Testis (tissue), 3 donors: Measurements from ENCODE around the gene PSTPIP1. TPM values are rescaled to one million over a fixed set of nuclear protein-coding genes. Genes with fewer than 3 reads are reported as not detected.

Source experiments
- DNase-seq: peaks from one replicate; pipeline ENCODE4 v3.0.0-alpha.2; 2019
- H3K27ac ChIP-seq, 2 donors: fragments of 200-600 bp; sonication (generic); one replicate each; pipeline ENCODE4 v1.5.1; 2019
- H3K27me3 ChIP-seq: fragments of 200-600 bp; sonication (generic); one replicate; pipeline ENCODE4 v1.5.1; 2019
- H3K36me3 ChIP-seq: fragments of 200-600 bp; sonication (generic); one replicate; pipeline ENCODE4 v1.5.1; 2017; ENCODE audit warnings: low read depth; ENCODE audit errors: missing control alignments
- H3K4me1 ChIP-seq: fragments of 200-600 bp; sonication (generic); one replicate; pipeline ENCODE4 v1.5.1; 2019
- H3K4me3 ChIP-seq, 2 donors: fragments of 200-600 bp; sonication (generic); one replicate each; pipeline ENCODE4 v1.5.1; 2017 to 2019
- H3K9me3 ChIP-seq: fragments of 200-600 bp; sonication (generic); one replicate; pipeline ENCODE4 v1.5.1; 2017
- POLR2A ChIP-seq: fragments of 450-650 bp; IDR thresholded peaks from one replicate; pipeline ENCODE4 v1.6.1; 2017; ENCODE audit warnings: antibody characterized with exemption, mild to moderate bottlenecking, moderate library complexity
- WGBS, 2 donors: methylation state at CpG; one replicate each; pipeline ENCODE4 v1.1.5; 2018; 5-methylcytosine and 5-hydroxymethylcytosine counted together
- intact Hi-C: fragments of 100-400 bp; cut with DNase I; formaldehyde crosslinking; loops from one replicate; pipeline ENCODE4 v1.15.1; 2023; ENCODE audit warnings: low total_unique reads
- polyA plus RNA-seq: library from polyadenylated mRNA; stranded (reverse); fragments of 350-450 nt; fragmentation: Illumina TruSeq; extraction: RNeasy Lipid Tissue Mini Kit (QIAGEN cat#74804); gene quantifications from one replicate; pipeline ENCODE4 v1.2.3, GENCODE V29; 2014; ENCODE audit warnings: low read depth, low replicate concordance; ENCODE audit not compliant: insufficient read depth
- total RNA-seq, 2 donors: library from RNA; depleted of rRNA; stranded (reverse); fragments of >200 nt; gene quantifications; one replicate each; pipeline ENCODE4 v1.2.3, GENCODE V29; 2016
- TF ChIP-seq, protein P1 (sequence below), 3 experiments: fragments of 450-650 bp in 2 of 3; fragments of 200-600 bp in 1 of 3; sonication (generic) in 1 of 3; IDR thresholded peaks; one replicate each; pipeline ENCODE4 v1.5.1; 2016 to 2019; ENCODE audit warnings: antibody characterized with exemption in 3 of 3, mild to moderate bottlenecking in 2 of 3, moderate library complexity in 1 of 3

PSTPIP1 gene
- total and polyA plus RNA-seq, 3 donors from 2014 or later: 5.0 to 8.6 (median 7.9) TPM

DNA sequence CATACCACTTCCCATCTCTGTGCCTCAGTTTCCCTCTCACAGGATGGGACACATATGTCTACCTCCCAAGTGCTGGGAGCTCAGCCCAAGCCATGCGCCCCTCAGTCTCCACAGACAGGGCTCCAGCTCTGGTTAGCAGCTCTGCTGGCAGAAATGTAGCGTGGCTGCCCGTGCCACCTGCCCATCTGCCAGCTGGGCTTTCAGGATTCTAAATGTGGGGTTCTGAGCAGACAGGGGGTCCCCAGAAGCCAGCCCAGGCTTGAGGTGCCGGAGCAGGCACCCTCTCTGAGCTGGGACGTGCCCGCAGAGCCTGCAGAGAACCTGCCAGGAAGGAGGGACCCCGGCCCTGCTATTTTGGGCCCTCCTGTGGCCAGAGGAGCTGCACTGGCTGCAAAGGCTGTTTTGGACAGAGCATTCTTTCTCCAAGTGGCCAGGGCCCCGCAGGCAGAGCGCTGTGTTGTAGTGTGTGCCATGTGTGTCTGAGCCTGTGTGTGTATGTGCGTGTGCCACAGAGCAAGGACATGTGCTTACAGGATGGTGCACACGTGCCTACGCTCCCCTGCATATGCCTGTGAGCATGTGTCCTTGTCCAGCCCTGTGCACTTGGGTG, 31.7 kb downstream of the PSTPIP1 start:
- H3K9me3 ChIP-seq: no peaks in the 10 kb centered on the region
- H3K27me3 ChIP-seq: no peaks in the 10 kb centered on the region
- DNase-seq: no peak
- no peak overlapping the region for H3K27ac ChIP-seq
- H3K4me1 ChIP-seq: peaks cover 12% of the 10 kb centered on the region
- no peak for TF ChIP-seq POLR2A
- TF ChIP-seq, protein P1, sequence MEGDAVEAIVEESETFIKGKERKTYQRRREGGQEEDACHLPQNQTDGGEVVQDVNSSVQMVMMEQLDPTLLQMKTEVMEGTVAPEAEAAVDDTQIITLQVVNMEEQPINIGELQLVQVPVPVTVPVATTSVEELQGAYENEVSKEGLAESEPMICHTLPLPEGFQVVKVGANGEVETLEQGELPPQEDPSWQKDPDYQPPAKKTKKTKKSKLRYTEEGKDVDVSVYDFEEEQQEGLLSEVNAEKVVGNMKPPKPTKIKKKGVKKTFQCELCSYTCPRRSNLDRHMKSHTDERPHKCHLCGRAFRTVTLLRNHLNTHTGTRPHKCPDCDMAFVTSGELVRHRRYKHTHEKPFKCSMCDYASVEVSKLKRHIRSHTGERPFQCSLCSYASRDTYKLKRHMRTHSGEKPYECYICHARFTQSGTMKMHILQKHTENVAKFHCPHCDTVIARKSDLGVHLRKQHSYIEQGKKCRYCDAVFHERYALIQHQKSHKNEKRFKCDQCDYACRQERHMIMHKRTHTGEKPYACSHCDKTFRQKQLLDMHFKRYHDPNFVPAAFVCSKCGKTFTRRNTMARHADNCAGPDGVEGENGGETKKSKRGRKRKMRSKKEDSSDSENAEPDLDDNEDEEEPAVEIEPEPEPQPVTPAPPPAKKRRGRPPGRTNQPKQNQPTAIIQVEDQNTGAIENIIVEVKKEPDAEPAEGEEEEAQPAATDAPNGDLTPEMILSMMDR (IDR thresholded peaks at IDR 0.05): no peak
- intact Hi-C loops: no loop called here
- 92 to 94% methylated on average over 3 to 11 of the region's 12 CpGs for WGBS, 2 donors
- no peak overlapping the region for H3K4me3 ChIP-seq
- H3K36me3 ChIP-seq: no peaks in the 10 kb centered on the region

DNA sequence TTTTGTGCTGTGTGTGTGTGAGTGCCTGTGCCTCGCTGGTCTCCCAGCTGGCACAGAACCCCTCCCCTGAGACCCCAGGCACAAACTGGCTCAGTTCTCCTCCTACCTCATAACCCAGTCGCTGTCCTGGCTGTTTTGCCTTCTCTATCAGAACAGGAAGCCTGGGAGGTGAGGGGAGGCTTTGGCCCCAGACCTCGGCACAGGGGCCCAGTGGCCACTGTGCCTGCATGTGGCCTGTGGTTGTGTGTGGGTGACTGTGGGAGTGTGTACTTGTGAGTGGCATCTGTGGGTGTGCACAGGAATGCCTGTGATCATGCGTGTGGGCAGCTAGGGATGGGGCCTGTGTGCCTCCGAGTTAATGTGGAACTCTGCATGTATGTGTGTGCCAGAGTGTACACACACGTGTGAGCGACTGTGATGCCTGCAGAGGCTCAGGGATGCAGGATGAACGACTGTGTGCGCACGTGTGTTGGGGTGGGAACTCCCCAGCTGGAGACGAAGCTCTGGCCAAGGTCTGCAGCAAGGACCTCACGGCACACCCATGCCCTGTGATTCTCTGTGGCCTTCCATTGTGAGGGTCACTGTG, 32.3 kb downstream of the PSTPIP1 start:
- no peaks in the 10 kb centered on the region for H3K36me3 ChIP-seq
- no peak for TF ChIP-seq POLR2A
- TF ChIP-seq, protein P1 (IDR thresholded peaks at IDR 0.05): no peak
- no peaks in the 10 kb centered on the region for H3K9me3 ChIP-seq
- H3K4me3 ChIP-seq: no peak overlapping the region
- no peak for DNase-seq
- intact Hi-C loops: no loop called here
- no peaks in the 10 kb centered on the region for H3K27me3 ChIP-seq
- H3K4me1 ChIP-seq: peaks cover 12% of the 10 kb centered on the region
- WGBS, 2 donors: 58 to 69% methylated on average over 2 to 12 of the region's 12 CpGs
- no peak overlapping the region for H3K27ac ChIP-seq

DNA sequence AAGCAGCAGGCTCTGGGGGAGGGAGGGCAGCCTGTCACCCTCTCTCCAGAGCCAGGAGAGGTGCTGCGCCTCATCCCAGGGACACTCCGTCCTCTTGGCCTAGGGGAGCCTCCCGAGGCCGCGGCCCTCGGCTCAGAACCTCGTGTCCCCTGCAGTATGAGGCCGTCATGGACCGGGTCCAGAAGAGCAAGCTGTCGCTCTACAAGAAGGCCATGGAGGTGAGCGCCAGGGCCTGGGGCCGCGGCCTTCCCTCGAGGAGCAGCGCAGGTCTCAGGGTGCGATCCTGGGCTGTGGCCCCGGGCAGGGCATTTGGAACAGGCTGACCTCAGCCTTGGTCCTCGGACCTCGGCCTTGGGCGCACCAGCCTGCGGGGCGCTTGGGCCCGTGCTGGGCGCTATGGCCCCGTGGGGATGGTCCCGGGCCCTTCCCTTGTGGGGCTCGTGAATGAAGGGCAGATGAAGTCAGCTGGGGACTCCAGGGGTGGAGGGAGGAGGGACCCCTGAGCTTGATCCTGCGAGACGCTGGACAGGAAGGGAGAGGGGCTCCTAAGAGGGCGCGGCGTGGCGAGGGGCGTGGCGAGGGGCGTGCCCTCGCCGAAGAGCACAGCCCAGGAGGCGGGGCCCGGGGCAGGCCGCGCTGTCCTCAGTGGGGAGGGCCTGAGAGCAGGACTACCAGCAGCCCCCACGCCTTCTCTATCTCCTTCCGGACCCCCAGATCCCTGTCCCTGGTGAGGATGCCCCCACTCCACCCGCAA, 32.9 kb downstream of the PSTPIP1 start:
- Histone ChIP-seq H3K9me3 (no peaks in the 10 kb centered on the region), H3K27me3 (no peaks in the 10 kb centered on the region), H3K27ac (no peak overlapping the region), H3K4me1 (peaks cover 12% of the 10 kb centered on the region), H3K4me3 (no peak overlapping the region), H3K36me3 (no peaks in the 10 kb centered on the region)
- no peak for TF ChIP-seq POLR2A
- TF ChIP-seq, protein P1 (IDR thresholded peaks at IDR 0.05): no peak
- DNase-seq: no peak
- intact Hi-C loops: no loop called here
- 37 to 43% methylated on average over 14 to 36 of the region's 45 CpGs for WGBS, 2 donors

DNA sequence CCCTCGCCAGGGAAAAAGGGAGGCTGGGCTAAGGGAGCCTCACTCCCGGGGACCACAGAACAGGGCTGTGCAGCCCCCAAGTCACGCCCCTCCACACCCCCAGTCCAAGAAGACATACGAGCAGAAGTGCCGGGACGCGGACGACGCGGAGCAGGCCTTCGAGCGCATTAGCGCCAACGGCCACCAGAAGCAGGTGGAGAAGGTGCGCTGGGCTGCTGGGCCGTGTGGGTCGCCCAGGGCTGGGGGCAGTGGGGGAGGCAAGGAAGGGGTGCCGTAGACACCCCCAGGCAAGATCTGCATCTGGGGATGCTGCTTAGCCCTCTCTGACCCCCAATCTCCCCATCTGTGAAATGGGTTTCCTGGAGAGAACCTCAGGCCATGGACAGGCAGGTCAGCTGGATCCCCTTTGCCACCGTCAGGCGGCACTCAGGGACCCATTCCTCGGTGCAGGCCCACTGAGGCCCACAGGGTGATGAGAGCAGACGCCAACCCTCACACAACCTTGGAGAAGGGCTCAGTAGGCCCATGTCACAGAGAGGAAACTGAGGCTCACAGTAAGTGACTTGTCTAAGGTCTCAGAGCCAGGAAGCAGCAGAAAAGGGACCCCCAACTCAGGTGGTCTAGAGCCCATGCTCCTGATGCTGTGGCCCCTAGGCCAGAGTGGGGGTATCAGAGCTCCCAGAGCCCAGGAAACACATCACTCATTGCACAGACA, 33.7 kb downstream of the PSTPIP1 start:
- intact Hi-C loops: no loop called here

More for the DNA sequence above, 33.7 kb downstream of the PSTPIP1 start:
- H3K4me1 ChIP-seq: peaks cover 12% of the 10 kb centered on the region
- H3K36me3 ChIP-seq: no peaks in the 10 kb centered on the region
- no peak for DNase-seq
- H3K27ac ChIP-seq: no peak overlapping the region
- 58 to 73% methylated on average over 5 to 22 of the region's 22 CpGs for WGBS, 2 donors
- no peaks in the 10 kb centered on the region for H3K9me3 ChIP-seq
- TF ChIP-seq, protein P1 (IDR thresholded peaks at IDR 0.05): no peak
- TF ChIP-seq POLR2A: no peak
- H3K4me3 ChIP-seq: no peak overlapping the region
- H3K27me3 ChIP-seq: no peaks in the 10 kb centered on the region
